Measurements from ENCODE around the gene ZNF574.

DNA sequence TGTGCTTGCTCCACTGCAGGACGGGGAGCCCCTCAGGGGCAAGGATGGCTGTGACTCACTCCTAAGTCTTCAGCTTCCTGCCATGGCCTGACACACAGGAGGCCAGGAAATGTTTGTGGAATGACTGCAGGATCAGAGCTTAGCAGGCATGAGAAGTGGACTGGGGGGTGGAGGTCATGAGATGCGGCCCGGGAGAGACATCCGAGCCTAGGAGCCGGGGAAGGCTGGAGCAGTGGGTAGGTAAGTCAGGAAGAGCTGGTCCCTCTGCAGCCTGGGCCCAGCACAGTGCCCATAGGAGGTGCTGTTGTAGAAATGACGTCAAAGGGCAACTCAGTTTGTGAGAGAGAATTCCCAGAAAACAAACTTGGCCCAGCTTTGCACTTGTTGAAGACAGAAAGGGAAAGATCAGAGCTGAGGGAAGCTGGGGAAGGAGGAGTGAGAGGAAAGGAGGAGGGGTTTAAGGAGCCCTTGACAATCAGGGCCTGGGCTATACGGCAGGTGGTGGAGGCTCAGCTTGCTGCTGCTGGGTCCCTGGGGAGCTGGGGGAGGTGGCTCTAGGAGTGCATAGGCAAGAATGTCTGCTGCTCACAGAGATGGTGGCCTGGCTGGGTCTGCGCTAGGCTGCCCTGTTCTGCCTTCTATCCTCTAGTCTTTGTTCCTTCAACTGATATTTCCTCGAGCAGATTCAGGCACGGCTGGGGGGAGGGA is 37.8 kb downstream of the ZNF574 start:
- TF ChIP-seq POLR2AphosphoS5 (IDR thresholded peaks at IDR 0.05; ENCODE audit: low read depth, low read length): no peak
- 0 out of 2 replicates have a peak, but pooled peaks have one; percentile 21 for TF ChIP-seq TAF1 (IDR thresholded peaks at IDR 0.05; ENCODE audit: borderline replicate concordance, insufficient read depth, low read length)
- TF ChIP-seq, protein P1, sequence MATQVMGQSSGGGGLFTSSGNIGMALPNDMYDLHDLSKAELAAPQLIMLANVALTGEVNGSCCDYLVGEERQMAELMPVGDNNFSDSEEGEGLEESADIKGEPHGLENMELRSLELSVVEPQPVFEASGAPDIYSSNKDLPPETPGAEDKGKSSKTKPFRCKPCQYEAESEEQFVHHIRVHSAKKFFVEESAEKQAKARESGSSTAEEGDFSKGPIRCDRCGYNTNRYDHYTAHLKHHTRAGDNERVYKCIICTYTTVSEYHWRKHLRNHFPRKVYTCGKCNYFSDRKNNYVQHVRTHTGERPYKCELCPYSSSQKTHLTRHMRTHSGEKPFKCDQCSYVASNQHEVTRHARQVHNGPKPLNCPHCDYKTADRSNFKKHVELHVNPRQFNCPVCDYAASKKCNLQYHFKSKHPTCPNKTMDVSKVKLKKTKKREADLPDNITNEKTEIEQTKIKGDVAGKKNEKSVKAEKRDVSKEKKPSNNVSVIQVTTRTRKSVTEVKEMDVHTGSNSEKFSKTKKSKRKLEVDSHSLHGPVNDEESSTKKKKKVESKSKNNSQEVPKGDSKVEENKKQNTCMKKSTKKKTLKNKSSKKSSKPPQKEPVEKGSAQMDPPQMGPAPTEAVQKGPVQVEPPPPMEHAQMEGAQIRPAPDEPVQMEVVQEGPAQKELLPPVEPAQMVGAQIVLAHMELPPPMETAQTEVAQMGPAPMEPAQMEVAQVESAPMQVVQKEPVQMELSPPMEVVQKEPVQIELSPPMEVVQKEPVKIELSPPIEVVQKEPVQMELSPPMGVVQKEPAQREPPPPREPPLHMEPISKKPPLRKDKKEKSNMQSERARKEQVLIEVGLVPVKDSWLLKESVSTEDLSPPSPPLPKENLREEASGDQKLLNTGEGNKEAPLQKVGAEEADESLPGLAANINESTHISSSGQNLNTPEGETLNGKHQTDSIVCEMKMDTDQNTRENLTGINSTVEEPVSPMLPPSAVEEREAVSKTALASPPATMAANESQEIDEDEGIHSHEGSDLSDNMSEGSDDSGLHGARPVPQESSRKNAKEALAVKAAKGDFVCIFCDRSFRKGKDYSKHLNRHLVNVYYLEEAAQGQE (IDR thresholded peaks at IDR 0.05; ENCODE audit: insufficient read depth in 1 of 2, low read depth in 2 of 2, low read length in 2 of 2): no peak; a peak in 1 of 4 replicates
- TF ChIP-seq SIN3A (IDR thresholded peaks at IDR 0.05; ENCODE audit: borderline replicate concordance, insufficient read depth, low read length): no peak
